ENCODE measurements around the gene HPCAL4.

The HPCAL4 gene

DNA sequence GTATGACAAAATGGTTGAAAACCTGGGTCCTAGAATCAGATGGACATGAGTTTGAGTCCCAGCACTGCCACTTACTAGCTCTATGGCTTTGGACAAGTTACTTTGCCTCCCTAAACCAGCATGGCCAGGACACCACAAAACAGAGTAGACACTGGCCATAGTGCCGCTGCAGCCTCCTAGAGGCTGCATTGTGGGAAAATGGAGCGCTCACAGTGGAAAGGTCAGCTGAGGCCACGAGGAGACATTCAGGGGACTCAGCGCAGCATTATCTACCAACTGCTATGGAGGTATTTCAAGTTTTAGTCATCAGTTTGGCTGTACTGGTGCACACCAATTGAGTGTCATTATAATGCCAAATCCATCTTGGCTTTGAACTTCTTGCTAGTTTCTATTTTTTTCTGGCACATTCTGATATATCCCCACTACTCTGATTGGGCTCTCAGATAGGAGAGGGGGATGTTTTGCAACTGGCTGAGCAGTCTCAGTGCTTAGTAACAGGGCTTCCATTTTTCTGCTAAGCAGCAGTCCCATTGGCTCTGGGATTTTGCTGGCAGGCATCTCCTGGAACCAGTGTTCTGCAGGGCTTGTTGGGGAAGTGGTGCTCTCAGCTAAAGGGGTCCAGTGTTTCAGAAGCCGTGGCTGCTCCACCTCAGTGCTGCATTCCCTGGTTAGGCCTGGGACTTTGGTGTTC is 35.5 kb downstream of the HPCAL4 start:
- H3K27ac ChIP-seq (ENCODE audit: poor library complexity, severe bottlenecking), result no peak overlapping the region
- H3K36me3 ChIP-seq (ENCODE audit: low read depth), result no peaks in the 10 kb centered on the region
- peaks cover 2% of the 10 kb centered on the region for H3K4me1 ChIP-seq (ENCODE audit: insufficient read depth, poor library complexity, severe bottlenecking)
- no peaks in the 10 kb centered on the region for H3K27me3 ChIP-seq (ENCODE audit: insufficient read depth, poor library complexity, severe bottlenecking)
- no peak for ATAC-seq (ENCODE audit: low read depth)
- no peaks in the 10 kb centered on the region for H3K9me3 ChIP-seq (ENCODE audit: severe bottlenecking)
- TF ChIP-seq, protein P1, sequence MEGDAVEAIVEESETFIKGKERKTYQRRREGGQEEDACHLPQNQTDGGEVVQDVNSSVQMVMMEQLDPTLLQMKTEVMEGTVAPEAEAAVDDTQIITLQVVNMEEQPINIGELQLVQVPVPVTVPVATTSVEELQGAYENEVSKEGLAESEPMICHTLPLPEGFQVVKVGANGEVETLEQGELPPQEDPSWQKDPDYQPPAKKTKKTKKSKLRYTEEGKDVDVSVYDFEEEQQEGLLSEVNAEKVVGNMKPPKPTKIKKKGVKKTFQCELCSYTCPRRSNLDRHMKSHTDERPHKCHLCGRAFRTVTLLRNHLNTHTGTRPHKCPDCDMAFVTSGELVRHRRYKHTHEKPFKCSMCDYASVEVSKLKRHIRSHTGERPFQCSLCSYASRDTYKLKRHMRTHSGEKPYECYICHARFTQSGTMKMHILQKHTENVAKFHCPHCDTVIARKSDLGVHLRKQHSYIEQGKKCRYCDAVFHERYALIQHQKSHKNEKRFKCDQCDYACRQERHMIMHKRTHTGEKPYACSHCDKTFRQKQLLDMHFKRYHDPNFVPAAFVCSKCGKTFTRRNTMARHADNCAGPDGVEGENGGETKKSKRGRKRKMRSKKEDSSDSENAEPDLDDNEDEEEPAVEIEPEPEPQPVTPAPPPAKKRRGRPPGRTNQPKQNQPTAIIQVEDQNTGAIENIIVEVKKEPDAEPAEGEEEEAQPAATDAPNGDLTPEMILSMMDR (IDR thresholded peaks at IDR 0.05; ENCODE audit: poor library complexity, severe bottlenecking), result no peak
- no peak overlapping the region for H3K4me3 ChIP-seq (ENCODE audit: severe bottlenecking)
- DNase-seq (ENCODE audit: low spot score), result no peak

DNA sequence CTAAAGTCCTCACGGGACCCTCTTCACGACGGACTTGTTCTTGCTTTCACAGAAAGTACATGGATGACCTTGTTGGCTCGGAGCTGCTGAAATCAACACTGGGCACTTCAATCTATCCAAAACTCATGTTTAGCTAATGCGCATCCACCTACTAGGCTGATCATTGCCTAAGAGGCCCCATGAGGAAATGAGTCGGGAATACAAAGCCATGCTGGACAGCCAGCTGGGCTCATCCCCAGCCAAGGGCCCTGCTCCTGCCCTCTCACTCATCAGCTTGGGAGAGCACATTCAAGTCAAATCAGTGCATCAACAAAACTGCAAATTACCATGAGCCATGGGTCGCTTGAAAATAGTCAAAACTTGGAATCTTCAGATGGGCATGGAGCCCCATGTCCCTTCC is 36.9 kb downstream of the HPCAL4 start:
- Histone ChIP-seq H3K27me3 (ENCODE audit: insufficient read depth, poor library complexity, severe bottlenecking) (no peaks in the 10 kb centered on the region), H3K9me3 (ENCODE audit: severe bottlenecking) (no peaks in the 10 kb centered on the region), H3K36me3 (ENCODE audit: low read depth) (no peaks in the 10 kb centered on the region), H3K4me3 (ENCODE audit: severe bottlenecking) (no peak overlapping the region), H3K27ac (ENCODE audit: poor library complexity, severe bottlenecking) (no peak overlapping the region), H3K4me1 (ENCODE audit: insufficient read depth, poor library complexity, severe bottlenecking) (peaks cover 2% of the 10 kb centered on the region)
- DNase-seq (ENCODE audit: low spot score) (no peak), ATAC-seq (ENCODE audit: low read depth) (no peak)
- TF ChIP-seq, protein P1 (IDR thresholded peaks at IDR 0.05; ENCODE audit: poor library complexity, severe bottlenecking), result no peak

DNA sequence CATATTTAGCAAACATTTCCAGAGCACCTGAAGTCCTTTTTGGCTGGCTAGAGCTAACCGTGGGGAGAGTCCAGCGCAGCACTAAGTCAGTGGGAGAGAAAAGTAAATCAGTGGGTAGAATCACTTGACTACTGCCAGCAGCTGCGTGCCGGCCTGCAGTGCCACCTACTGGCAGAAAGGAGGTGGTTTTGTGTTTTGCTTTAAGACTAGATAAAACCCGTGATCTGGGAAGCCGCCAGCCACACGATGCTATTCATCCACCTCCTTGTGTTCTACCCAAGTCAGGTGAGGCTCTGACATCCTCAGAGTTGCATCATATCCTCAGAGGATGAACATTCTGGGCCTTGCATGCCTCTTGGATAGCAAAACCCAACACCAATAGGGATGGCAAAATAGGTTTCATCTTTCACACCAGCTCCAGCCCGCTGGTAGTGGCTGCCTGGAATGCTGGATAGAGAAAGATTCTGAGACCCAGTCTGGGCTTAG is 37.6 kb downstream of the HPCAL4 start:
- no peaks in the 10 kb centered on the region for H3K9me3 ChIP-seq (ENCODE audit: severe bottlenecking)
- no peaks in the 10 kb centered on the region for H3K27me3 ChIP-seq (ENCODE audit: insufficient read depth, poor library complexity, severe bottlenecking)
- TF ChIP-seq, protein P1 (IDR thresholded peaks at IDR 0.05; ENCODE audit: poor library complexity, severe bottlenecking), result peak; percentile 94
- ATAC-seq (ENCODE audit: low read depth), result peak; percentile 83
- no peak for DNase-seq (ENCODE audit: low spot score)
- no peak overlapping the region for H3K4me3 ChIP-seq (ENCODE audit: severe bottlenecking)
- peaks cover 2% of the 10 kb centered on the region for H3K4me1 ChIP-seq (ENCODE audit: insufficient read depth, poor library complexity, severe bottlenecking)
- no peaks in the 10 kb centered on the region for H3K36me3 ChIP-seq (ENCODE audit: low read depth)
- H3K27ac ChIP-seq (ENCODE audit: poor library complexity, severe bottlenecking), result no peak overlapping the region

DNA sequence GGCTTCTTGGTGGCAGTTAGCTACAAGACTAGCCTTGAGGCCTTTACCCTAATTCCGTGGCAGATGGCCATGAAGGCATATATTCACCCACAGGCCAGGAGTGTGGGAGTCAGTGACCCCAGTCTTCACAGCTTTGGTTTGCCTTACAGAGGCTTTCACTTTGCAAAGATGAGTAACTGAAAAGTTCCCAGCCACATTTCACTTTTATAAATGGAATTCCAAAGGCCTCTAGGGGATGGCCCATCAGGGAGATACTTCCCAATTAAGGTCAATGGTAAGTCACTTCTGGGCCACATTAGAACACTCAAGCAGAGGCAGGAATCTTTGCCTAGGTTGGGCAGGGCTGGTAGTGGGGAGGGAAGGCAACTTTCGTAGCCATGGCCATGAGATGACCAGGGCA is 38.7 kb downstream of the HPCAL4 start:
- TF ChIP-seq, protein P1 (IDR thresholded peaks at IDR 0.05; ENCODE audit: poor library complexity, severe bottlenecking), result no peak
- Histone ChIP-seq H3K9me3 (ENCODE audit: severe bottlenecking) (no peaks in the 10 kb centered on the region), H3K27me3 (ENCODE audit: insufficient read depth, poor library complexity, severe bottlenecking) (no peaks in the 10 kb centered on the region), H3K36me3 (ENCODE audit: low read depth) (no peaks in the 10 kb centered on the region), H3K4me3 (ENCODE audit: severe bottlenecking) (no peak overlapping the region), H3K4me1 (ENCODE audit: insufficient read depth, poor library complexity, severe bottlenecking) (peaks cover 2% of the 10 kb centered on the region), H3K27ac (ENCODE audit: poor library complexity, severe bottlenecking) (no peak overlapping the region)
- DNase-seq (ENCODE audit: low spot score), result no peak
- no peak for ATAC-seq (ENCODE audit: low read depth)

DNA sequence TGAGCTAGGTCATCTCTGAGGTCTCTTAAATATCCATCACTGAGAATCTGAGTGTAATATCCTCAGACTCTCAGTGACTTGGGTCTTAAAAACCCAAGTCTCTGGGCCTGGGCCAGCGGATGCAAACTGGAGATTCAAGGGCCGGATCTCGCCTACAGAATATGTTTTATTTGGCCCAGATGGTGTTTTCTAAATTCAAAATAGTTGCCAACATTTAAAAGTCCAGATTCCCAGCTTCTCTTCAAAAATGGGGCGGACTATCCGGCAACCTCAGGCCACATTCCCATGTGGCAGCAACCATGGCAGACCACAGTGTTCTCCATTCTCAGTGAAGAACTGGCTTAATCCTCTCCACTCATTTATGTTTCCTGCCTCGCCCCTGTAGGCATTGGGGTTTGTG is 39.1 kb downstream of the HPCAL4 start:
- TF ChIP-seq, protein P1 (IDR thresholded peaks at IDR 0.05; ENCODE audit: poor library complexity, severe bottlenecking), result no peak
- H3K4me1 ChIP-seq (ENCODE audit: insufficient read depth, poor library complexity, severe bottlenecking), result peaks cover 2% of the 10 kb centered on the region
- ATAC-seq (ENCODE audit: low read depth) (no peak), DNase-seq (ENCODE audit: low spot score) (no peak)
- no peak overlapping the region for H3K4me3 ChIP-seq (ENCODE audit: severe bottlenecking)
- no peaks in the 10 kb centered on the region for H3K36me3 ChIP-seq (ENCODE audit: low read depth)
- H3K27me3 ChIP-seq (ENCODE audit: insufficient read depth, poor library complexity, severe bottlenecking), result no peaks in the 10 kb centered on the region
- no peak overlapping the region for H3K27ac ChIP-seq (ENCODE audit: poor library complexity, severe bottlenecking)
- H3K9me3 ChIP-seq (ENCODE audit: severe bottlenecking), result no peaks in the 10 kb centered on the region

All from RWPE2 (cell line).